Stimulated activated CD4-positive, alpha-beta T cell treated with anti-CD3 and anti-CD28 coated beads, TNF-alpha, amount 100 ng/mL, for 24 hours (primary cell): ENCODE data around the gene PRKCZ.

Source experiments
- DNase-seq, 3 experiments: peaks; one replicate each; pipeline ENCODE4 v3.0.0-alpha.2; 2020; ENCODE audit warnings: low read depth in 3 of 3

PRKCZ gene

DNA sequence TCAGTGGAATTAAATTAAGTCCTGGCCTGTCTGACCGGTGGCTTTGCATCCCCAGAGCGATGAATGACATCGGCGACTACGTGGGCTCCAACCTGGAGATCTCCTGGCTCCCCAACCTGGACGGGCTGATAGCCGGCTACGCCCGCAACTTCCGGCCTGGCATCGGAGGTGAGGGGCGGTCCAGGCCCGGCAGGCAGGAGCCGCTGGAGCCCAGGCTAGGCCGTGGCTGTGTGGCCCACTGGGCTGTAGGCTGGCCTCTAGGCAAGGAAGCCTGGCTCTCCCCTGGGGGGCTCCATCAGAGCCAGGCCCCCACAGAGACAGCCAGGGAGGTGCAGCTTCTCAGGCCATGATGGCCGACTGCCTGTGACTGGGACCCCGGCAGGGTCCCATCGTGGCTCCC lies 25.3 kb upstream of the PRKCZ start:
- no peak for DNase-seq

DNA sequence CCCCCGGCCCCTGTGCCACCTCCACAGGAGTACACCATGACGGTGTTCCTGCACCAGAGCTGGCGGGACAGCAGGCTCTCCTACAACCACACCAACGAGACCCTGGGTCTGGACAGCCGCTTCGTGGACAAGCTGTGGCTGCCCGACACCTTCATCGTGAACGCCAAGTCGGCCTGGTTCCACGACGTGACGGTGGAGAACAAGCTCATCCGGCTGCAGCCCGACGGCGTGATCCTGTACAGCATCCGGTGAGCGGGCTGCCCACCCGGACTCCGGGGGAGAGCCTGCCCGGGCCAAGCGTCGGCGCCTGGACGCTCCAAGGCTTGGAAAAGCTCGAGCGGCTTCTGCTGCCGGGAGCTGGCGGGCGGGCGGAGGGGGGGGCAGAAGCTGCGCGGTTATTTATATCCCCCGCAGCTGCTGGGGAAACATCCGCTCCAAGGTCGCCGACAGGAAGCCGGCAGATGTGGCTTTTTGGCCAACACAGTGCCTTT lies 24.7 kb upstream of the PRKCZ start:
- DNase-seq = no peak

GRCh38 chr1:2027961-2028583 lies 22.1 kb upstream of the PRKCZ start:
- no peak for DNase-seq

DNA sequence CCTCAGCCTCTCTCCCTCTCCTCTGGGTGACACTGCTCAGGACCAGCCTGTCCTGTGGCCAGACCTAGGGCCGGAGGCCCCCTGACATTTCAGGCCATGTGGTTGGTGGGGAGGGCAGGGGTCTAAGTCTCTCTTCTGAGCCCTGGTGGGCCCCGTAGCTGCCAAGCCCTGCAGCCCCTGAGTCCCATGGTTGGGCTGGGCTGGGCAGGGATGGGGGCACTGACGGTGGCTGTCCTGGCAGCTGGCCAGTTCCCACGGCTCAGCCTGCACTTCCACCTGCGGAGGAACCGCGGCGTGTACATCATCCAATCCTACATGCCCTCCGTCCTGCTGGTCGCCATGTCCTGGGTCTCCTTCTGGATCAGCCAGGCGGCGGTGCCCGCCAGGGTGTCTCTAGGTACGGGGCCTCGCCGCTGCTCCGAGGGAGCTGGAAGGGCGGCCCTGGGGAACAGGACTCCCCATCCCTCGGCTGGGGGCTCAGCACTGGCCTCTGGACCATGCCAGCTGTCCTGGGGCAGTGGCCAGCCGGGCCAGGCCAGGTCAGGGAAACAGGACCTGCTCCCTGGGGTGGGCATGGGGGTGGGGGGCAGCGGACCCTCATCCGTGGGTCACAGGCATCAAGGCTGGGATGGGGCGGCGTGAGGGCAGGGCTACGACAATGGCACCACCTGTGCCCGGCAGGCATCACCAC lies 21.2 kb upstream of the PRKCZ start:
- DNase-seq = no peak

GRCh38 chr1:2029561-2029960 lies 20.6 kb upstream of the PRKCZ start:
- no peak for DNase-seq

- DNase-seq = no peak
These were observed 19.9 kb upstream of the PRKCZ start for GRCh38 chr1:2030076-2030871.

DNA sequence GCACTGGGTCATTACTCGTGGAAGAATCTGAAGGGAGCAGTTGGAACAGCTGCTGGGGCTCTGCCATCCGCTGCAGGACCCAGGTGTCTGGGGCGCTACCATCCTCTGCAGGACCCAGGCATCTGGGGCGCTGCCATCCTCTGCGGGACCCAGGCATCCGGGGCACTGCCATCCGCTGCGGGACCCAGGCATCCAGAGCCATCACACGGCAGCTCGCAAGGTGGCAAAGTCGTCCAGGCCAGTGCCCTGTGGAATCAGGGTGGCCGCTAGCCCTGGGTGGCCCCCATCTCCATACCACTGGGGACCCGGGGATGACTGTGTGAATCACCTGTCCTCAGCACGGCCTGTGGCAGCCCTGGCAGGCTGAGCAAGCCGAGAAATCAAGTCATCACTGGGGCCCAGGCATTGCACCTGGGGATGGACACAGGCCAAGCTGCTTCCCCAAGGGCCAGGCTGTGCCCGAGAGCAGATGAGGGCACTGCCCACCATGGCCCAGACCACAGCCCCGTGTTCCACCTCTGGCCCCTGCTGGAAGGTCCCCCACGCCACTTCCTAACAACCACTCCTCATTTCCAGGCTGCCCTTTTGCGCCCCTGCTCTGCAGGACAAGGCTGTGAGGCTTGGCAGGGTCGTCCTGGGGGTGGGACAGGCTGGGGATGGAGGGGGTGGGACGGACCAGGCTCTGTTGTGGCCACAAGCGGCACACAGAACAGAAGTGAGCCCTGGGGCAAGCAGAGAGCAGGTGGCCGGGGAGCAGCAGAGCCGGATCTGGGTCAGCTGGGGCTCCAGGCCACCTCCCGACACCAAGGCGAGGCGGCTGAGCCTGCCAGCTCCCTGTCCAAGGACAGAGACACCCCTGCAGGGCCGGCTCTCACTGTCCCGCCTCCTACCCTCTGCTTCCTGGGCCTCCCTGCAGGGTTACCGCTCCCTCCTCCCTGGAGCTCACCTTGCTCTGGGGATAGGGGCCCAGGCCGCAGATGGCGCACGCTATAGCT lies 18.4 kb upstream of the PRKCZ start:
- DNase-seq = no peak

DNA sequence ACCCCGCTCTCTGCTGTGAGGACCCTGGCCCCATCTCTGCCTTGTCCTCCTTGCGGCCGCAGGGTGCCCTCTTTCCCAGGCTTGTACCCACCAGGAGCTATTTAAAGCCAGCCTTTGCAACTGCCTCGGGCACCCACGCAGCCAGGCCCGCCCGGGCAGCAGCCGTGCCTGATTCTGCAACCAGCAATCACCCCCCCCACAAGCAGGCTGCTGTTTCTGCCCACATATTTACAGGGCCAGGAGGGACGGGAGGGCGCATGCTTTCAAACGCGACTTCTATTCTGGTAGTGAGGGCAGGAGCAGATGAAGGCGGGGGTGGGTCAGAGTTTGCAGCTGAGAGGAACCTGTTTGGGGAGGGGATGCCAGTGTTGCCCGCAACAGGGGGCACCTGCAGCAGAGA lies 17.5 kb upstream of the PRKCZ start:
- no peak for DNase-seq

DNA sequence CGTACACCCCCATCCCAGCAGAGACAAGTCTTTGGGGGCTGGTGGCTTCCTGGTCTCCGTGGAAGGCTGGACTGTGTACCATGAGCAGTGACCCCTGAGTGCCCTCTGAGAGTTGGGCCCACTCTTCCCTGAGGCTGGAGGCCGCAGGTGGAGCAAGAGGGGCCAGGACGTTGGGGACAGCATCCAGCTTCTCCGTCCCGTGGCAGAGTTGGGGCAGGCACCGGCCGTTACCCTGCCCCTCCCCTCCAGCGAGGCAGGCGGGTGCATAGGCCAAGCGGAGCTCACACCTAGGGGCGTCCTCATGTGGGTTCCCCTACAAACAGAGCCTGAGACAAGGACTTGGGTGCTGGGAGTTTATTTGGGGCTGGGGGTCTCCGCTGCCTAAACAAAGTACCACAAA lies 17.0 kb upstream of the PRKCZ start:
- no peak for DNase-seq

DNA sequence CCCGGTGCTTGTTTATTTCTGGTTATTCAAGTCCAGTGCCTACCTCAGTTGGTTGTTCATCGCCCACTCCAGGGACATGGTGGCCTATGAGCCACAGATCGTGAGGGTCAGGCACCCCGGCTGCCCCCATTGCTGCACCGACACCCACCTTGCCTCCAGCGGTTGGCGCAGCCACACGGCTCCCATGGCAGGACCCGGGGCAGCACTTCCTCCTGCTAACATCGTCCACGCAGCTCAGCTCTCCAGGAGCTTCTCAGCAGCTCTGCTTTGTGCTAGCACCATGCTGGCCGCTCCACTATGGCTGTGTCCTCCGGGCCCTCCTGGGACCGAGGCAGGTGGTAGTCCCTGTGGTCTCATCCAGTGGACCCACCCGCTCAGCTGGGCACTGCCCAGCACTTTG lies 13.9 kb upstream of the PRKCZ start:
- DNase-seq = no peak

DNA sequence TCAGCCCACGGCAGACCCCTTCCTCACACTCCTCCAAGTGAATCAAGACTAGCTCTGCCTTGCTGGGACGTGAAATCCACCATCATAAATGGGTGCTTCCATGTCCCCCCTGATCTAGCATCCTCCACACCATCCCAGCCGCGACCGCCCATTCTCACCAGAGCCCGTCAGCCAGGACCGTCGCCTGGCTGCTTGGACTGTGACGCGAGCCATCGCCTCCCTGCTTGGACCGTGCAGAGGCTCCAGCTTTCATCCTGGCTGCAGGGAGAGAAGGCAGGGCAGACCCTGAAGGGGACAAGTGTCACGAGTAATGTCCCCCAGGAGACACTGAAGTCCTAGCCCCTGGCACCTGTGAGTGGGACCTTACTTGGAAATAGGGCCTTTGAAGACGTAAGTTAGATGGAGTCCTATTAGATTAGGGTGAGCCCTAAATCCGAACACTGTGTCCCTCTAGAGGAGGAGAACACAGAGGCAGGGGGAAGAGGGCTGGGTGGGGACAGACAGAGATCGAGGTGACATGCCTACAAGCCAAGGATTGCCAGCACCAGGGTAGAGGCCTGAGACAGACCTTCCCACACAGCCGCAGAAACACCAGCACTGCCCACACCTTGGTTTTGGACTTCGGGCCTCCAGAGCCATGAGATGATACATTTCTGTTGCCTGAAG lies 12.8 kb upstream of the PRKCZ start:
- no peak for DNase-seq

DNA sequence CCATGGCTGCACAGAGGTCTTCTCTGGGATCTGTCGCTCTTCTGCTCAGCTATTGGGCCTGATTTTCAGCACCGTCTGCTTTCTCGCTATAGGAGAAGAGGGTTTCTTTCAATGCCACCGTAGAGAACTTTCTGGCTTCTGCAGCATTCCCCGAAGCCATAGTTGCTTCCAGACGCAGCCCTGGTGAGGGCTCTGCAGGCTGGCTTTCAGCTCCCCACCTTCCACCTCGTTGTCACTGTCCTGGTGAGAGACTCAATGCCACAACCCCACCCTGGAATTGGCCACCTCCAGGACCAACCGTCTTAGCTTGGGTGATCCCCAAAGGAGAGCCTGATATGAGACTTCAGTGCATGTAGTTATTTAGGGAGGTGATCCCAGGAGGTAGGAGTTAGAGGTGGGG lies 12.0 kb upstream of the PRKCZ start:
- DNase-seq = no peak

DNA sequence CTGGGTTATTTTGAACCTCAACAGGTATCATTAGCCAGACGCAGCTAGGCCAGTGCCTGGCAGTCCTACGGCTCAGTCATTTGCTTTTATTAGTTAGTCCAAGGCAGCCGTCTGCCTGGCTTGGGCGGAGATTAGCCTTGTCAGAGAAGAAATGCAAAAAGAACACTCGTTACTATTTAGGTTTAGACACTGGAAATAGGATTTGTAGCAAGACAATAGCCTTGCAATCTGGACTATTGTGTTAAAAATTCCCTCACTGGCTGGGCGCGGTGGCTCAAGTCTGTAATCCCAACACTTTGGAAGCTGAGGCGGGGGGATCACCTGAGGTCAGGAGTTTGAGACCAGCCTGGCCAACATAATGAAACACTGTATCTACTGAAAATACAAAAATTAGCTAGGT lies 11.0 kb upstream of the PRKCZ start:
- no peak for DNase-seq

DNA sequence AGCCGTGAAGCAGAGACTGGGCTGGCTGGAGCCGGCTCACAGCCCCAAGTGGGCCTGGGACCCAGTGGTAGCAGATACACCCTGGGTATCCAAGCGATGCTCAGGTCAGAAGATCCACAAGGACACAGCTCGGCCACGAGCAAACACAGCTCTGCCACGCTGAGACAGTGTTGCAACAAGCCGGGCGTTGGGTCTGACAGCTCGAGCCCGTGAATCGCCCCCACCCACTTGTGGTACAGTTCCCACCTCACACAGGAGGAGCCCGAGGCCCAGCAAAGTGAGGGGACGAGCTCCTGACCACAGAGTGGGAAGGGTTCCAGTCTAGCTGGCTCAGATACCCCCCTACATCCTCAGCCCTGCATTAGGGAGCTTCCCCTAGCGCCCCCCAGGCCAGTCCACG lies 8.9 kb upstream of the PRKCZ start:
- DNase-seq = no peak

DNA sequence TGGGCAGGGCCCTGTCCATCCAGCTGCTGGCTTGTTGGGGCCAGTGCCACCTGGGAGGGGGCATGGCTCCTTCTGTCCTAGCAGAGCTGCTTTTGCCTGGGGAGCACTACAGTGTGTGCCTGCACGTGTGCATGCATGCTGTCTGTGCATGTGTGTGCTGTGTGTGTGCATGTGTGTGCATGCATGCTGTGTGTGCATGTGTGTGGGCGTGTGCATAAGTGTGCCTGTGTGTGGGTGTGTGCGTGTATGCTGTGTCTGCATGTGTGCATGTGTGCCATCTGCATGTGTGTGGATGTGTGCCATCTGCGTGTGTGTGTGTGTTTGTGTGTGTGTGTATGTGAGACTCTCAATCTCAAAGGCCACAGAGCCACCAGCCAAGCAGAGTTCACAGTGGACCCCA lies 8.3 kb upstream of the PRKCZ start:
- no peak for DNase-seq

DNA sequence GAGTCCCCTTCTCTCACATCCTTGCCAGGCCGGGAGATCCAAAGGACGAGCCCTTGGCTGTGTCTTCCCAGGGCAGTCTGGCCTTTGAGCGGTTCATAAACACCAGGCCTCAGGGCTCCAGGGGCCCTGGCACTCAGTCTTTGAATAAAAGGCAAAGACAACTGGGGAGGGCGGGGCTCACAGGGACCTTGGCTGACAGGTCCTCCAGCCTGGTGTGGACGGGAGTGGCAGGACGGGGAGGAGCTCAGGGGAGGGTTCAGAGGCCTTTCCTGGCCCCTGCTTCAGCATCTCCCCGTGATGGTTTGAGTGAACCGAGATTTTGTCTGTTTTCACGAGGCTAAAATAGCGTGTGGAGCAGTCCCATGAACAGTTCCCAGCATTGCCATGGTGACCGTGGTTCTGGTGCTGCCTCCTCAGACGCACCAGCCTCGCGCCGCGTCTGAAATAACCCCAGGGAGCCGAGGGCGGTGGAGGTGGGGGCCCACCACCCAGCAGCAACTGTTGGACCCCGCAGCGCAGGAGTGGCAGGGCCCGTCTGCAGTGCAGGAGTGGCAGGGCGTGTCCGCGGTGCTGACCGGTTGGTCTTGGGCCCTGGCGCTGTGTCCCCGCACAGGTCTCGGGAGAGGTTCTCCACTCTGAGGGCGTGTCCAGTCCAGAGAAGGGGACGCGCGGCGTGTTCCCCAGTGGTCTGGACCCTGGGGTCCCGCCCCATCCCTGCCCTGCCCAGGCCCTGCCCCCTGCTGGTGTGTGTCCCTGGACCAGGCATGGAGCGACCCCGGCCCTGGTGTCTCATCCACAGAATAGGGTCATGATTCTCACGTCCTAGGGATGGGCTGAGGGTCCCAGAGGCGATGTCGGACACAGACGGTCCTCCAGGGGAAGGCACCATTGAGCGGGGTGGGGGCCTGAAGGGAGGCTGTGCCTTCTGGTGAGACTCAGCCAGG lies 7.1 kb upstream of the PRKCZ start:
- no peak for DNase-seq

GRCh38 chr1:2043886-2044285 lies 6.3 kb upstream of the PRKCZ start:
- DNase-seq = no peak

DNA sequence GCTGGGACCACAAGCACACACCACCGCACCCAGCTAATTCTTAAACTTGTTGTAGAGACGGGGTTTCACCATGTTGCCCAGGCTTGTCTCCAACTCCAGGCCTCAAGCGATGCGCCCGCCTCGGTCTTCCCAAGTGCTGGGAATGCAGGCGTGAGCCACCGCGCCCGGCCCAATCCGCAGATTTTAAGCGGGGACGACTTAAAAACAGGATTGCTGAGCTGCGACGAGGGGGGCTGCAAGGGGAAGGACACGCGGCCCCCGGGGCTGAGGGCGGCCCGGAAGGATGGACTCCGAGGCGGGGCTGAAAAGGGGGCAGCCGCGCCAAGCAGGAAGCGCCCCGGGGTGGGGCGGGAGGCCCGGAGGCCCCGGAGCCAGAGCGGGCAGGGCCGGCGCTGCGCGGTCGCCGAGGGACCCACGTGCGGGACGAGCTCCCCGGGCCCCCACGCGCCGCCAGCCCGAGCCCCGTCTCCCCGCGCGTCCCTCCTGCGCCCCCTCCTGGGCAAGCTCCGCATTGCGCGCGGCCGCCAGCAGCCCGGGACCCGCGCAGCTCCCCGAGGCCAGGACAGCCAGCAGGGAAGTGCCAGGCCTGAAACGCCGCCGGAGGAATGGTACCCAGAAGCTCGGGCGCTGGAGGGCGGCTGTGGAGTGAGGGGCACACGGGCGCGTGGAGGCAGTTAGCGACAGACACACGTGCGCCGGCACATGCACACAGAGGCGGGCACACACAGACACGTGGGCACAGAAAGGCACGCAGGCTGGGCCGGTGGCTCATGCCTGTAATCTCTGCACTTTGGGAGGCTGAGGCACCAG lies 5.5 kb upstream of the PRKCZ start:
- peak; percentile 60 to 77 (median 68) for DNase-seq
